NCI-H226 (cell line): ENCODE results near the gene PRDM7.

ENCODE experiments used
- DNase-seq: peaks from one replicate; pipeline ENCODE4 v3.0.0-alpha.2; 2015

Gene PRDM7

GRCh38 chr16:90033387-90033786 is 43.7 kb downstream of the PRDM7 start:
- no peak for DNase-seq

GRCh38 chr16:90032674-90033331 is 44.3 kb downstream of the PRDM7 start:
- DNase-seq = no peak

- DNase-seq = no peak
Observed at GRCh38 chr16:90031931-90032673, 45.0 kb downstream of the PRDM7 start.

- DNase-seq = no peak
Observed at GRCh38 chr16:90031186-90031930, 45.8 kb downstream of the PRDM7 start.

GRCh38 chr16:90028985-90029384 is 48.1 kb downstream of the PRDM7 start:
- no peak for DNase-seq

- DNase-seq = no peak
Observed at GRCh38 chr16:90027611-90028010, 49.5 kb downstream of the PRDM7 start.

GRCh38 chr16:90026135-90026534 is 51.0 kb downstream of the PRDM7 start:
- DNase-seq = no peak

GRCh38 chr16:90023078-90023447 is 54.1 kb downstream of the PRDM7 start:
- no peak for DNase-seq

GRCh38 chr16:90022209-90023077 is 54.7 kb downstream of the PRDM7 start:
- peak; percentile 90 for DNase-seq

GRCh38 chr16:90020838-90021382 is 56.2 kb downstream of the PRDM7 start:
- peak; percentile 28 for DNase-seq

- no peak for DNase-seq
Observed at GRCh38 chr16:90020260-90020837, 56.8 kb downstream of the PRDM7 start.

GRCh38 chr16:90019543-90020259 is 57.4 kb downstream of the PRDM7 start:
- peak; percentile 71 for DNase-seq

GRCh38 chr16:90018652-90019542 is 58.2 kb downstream of the PRDM7 start, which contains the start of gene DBNDD1:
Gene DBNDD1, minus strand, starts transcription at chr16:90019456. Its CDS starts 115 bp downstream, at chr16:90019341.
- DNase-seq = no peak

GRCh38 chr16:90018297-90018651 is 58.9 kb downstream of the PRDM7 start:
- DNase-seq = no peak

GRCh38 chr16:90016339-90016950 is 60.7 kb downstream of the PRDM7 start:
- DNase-seq = no peak

GRCh38 chr16:90015586-90016338 is 61.4 kb downstream of the PRDM7 start:
- DNase-seq = no peak

- DNase-seq = no peak
Observed at GRCh38 chr16:90012991-90013745, 64.0 kb downstream of the PRDM7 start.

GRCh38 chr16:90011908-90012501 is 65.1 kb downstream of the PRDM7 start:
- DNase-seq = no peak
